IPS-18c (cell line): Measurements from ENCODE around the gene C10orf105.

Experiments
- H3K4me3 ChIP-seq: 2 replicates; pipeline ENCODE4 v1.7.0; 2013; ENCODE audit warnings: low read depth, mild to moderate bottlenecking, low read length, moderate library complexity; ENCODE audit not compliant: insufficient read depth
- H3K9me3 ChIP-seq: one replicate; pipeline ENCODE4 v1.6.1; 2013; ENCODE audit warnings: mild to moderate bottlenecking, low read length, moderate library complexity; ENCODE audit not compliant: control insufficient read depth, insufficient read depth

The C10orf105 gene

DNA sequence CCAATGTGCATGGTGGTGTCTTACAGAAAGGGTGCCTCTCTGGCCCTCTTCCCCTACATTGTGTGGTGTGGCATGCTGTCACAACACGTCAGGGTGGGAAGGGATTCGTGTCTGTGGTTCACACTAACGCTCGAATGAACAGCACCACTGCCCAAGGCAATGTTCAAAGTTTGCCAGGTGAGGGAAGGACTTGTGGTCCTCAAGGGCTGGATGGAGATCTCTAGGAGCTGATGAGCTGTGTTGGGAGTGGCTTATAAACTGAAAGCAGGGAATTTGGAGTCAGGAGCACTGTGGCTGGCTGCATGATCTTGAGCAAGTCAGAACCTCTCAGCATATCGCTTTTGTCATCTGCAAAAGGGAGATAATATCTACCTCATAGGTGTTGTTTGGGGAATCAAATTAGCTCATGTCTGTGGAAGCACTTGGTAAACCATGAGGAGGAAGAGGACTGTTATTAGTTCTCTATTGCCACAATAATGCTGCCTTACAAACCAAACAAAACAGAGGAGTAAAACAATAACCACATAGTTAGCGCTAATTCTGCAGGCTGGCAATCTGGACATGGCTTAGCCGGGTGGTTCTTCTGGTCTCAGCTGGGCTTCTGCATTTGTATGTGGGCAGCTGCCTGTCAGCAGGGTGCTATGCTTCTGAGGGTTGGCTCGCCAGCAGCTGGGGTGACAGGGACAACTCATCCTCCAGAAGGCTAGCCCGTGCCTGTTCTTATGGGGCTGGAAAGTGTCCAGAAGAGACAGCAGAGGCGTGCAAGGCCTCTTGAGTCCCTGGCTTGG, 22.9 kb upstream of the C10orf105 start:
- no peaks in the 10 kb centered on the region for H3K9me3 ChIP-seq
- no peak overlapping the region for H3K4me3 ChIP-seq

DNA sequence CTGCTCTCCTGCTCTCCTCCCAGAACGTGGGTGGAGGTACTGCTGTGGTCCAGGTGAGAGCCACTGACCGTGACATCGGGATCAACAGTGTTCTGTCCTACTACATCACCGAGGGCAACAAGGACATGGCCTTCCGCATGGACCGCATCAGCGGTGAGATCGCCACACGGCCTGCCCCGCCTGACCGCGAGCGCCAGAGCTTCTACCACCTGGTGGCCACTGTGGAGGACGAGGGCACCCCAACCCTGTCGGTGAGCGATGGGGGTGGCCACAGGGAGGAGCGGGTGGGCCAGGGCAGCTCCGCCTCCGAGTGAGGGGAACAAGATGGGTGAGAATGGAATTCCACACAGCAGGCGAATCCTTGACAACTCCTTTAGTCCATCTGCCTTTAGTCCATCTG, 22.1 kb upstream of the C10orf105 start:
- H3K4me3 ChIP-seq, result no peak overlapping the region
- H3K9me3 ChIP-seq, result no peaks in the 10 kb centered on the region

DNA sequence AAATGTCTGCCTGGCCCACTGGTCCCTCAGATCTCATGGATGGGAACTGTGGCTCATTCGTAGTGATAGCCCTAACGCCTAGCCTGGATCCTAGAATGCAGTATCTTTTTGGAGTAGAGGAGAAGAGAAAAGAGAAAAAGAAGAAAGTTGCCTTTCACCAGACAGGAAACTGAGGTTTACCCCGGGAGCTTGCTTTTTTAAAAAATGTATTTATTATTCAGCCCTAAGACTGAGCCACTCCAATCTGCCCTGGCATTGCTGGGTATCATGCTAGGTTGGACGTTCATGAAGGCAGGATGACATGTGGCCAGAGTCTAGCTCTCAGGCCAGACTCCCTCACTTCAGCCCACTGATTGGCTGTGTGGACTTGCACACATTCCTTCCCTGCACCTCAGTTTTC, 21.5 kb upstream of the C10orf105 start:
- Histone ChIP-seq H3K9me3 (no peaks in the 10 kb centered on the region), H3K4me3 (no peak overlapping the region)

DNA sequence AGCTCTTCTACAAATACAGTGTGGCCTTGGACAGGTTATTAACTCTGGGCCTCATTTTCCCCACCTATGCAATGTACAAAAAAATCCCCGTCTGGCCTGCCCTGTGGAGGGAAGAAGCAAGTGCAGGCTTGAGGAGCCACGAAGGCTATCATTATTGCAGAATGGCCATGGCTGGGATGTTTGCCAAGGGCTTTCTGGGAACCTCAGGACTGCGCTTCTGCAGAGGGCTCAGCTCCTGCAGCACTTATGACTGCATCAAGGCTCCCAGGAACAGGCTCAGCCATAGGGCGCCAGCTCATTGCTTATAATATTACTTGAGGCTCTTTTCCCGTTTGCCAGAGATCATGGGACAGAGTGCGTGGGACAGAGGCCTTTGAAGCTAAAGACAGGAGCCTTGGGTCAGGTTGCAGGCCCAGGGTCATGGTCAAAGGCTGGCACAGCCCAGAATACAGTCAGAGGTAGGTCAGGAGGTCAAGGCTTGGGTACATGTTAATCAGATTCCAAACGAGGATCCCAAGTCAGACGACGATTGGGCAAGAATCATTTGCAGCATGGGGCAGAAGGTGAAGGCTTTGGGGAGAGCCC, 20.6 kb upstream of the C10orf105 start:
- Histone ChIP-seq H3K4me3 (no peak overlapping the region), H3K9me3 (no peaks in the 10 kb centered on the region)

DNA sequence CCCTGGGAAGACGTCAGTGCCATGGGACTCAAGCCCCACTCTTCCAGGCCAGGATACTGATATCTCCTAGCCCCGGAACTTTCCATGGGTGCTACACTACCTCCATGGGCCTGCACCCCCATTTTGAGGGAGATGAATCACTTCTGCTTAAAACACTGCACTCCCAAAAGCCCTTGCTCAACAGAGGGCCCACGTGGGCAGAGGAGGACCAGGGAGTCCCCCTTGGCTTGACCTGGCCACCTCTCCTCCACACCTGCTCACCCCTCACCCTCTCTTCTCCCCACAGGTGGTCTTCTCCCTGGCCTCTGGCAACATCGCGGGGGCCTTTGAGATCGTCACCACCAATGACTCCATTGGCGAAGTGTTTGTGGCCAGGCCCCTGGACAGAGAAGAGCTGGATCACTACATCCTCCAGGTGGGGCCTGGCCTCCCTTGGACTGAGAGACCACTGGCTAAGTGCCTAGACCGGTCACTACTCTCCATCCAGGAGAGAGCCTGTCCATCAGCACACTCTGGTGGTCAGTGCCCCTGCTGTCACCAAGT, 19.9 kb upstream of the C10orf105 start:
- Histone ChIP-seq H3K9me3 (no peaks in the 10 kb centered on the region), H3K4me3 (no peak overlapping the region)

DNA sequence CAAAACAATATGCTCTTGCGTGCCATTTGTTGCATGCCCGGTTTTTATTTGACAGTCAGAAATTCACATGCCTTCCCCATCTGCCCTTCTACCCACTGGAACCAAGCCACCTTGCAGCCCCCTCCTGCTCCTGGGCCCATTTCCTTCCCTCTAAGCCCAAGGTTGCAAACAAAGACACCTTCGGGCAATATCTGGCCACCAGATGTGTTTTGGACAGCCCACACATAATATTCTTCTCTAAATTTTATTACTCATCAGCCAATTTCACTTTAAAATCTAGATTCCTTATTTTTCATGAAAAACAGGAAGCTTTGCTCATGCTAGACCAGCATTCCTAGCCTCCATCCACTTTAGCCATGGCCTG, 18.2 kb upstream of the C10orf105 start:
- no peaks in the 10 kb centered on the region for H3K9me3 ChIP-seq
- H3K4me3 ChIP-seq, result no peak overlapping the region

DNA sequence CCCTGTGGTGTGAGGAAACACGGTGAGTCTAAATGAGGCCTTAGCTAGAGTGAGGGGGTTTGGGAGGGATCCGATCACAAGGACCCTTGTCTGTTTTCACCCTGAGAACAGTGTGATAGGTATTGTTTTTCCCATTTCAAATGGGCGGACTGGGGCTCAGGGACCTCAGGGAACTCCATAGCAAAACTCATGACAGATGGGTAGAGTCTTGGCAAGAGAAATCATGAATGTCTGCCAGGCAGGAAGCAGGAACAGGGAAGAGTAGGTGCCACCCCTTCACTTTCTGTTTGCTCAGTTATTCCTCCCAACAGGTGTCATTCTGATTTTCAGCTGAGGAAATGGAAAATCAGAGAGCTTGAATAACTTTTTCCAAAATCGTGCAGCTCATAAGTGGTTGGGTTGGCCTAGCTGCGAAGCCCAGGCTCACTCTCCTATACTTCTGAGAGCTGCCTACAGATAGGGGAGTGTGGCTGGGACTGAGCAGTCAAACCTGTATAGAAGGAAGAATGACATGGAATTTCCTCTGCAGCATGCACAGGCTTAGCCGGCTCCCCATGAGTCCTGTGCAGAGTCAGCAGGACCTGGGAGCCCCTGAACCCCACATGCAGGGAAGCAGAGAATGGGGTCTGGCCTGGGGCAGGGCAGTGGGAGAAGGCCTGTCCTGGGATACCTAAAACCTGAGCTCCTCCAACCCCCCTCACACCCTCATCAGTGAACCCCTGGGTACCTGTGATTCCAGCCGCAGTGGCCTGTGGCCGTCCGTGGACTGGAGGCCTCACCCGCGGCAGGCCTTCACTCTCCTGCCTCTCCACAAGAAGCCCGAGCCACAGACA, 17.6 kb upstream of the C10orf105 start:
- Histone ChIP-seq H3K9me3 (no peaks in the 10 kb centered on the region), H3K4me3 (no peak overlapping the region)

DNA sequence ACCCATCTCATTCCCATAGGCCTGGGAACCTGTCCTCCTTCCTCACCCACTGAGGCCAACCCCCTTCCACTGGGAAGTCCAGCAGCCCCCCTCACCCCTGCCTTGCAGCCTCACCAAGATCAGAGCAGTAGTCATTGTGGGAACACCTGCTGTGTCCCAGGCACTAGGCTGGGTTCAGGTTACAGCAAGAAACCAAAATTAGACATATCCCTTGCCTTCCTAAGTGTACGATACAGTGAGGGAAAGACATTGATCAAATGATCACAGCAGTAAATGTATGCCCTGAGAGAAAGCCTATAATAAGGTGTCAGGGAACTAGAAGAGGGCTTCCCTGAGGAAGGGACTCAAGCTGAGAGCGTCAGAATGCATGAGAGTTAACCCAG, 17.0 kb upstream of the C10orf105 start:
- no peaks in the 10 kb centered on the region for H3K9me3 ChIP-seq
- no peak overlapping the region for H3K4me3 ChIP-seq

DNA sequence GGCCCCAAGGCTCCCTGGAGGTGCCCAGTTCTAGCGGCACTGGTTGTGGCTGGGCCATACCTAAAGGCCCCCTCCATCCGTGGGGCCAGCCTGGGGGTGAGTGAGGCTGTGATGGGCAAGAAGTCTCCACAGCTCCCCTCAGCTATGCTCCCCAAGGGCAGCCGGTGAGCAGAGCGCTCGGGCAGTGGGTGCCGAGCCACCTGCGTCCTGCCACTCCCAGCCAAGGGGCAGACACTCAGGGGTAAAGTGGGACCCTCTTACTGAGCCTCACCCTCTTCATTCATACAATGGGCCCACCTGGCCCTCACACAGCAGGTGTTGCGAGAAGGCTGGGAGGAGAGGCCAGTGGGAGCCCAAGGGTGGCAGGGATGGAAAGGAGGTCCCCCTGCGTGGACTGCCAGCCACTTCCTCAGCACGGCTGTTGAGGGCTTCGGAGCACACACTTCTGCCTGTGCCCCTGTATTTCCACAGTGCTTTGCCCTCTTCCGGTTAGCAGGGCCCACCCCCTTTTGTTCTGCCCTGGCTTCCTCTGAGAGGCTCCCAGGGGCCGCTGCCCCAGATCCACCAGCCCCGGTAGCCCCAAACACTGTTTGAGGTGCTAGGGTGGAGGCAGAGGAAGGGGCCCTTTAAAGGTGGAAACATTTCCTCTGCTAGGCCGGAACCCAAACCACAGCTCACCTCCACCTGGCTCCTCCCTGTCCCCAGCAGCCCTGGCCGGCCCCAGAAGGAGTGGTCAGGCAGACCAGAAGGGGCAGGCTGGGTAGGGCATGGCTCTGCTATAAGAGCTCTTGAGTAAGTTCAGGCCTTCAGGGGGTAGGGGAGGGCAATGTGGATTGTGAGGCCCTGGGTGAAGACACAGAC, 16.4 kb upstream of the C10orf105 start:
- no peaks in the 10 kb centered on the region for H3K9me3 ChIP-seq
- H3K4me3 ChIP-seq, result no peak overlapping the region

DNA sequence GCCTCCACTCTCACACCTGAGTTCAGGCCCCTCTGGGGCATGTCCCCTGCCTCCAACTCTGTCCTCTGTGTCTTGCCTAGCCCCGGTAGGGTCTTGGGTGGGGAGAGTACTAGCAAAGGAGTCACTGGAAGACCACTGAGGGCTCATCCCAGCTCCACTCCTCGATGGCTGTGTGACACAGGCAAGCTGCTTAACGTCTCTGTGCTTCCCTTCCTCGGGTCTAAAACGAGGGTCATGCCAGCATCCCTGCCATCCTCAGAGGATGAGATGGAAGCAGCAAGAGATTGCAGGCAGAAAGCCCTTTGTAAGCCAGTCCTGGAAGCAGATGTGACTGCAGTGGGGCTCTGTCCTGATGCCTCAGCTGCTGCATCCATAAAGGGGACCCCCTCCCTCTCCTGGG, 15.2 kb upstream of the C10orf105 start:
- Histone ChIP-seq H3K4me3 (no peak overlapping the region), H3K9me3 (no peaks in the 10 kb centered on the region)

DNA sequence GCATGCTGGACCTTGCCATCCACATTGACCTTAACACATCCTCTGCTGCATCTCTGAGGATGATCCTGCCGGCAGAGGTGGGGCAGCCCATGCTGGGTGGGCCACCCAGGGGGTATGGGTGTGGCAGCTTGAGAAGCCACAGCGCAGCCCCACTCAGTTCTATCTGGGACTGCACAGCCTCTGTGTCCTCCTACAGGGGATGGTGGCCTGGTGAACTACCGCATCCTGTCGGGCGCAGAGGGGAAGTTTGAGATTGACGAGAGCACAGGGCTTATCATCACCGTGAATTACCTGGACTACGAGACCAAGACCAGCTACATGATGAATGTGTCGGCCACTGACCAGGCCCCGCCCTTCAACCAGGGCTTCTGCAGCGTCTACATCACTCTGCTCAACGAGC, 12.2 kb upstream of the C10orf105 start:
- no peaks in the 10 kb centered on the region for H3K9me3 ChIP-seq
- no peak overlapping the region for H3K4me3 ChIP-seq

DNA sequence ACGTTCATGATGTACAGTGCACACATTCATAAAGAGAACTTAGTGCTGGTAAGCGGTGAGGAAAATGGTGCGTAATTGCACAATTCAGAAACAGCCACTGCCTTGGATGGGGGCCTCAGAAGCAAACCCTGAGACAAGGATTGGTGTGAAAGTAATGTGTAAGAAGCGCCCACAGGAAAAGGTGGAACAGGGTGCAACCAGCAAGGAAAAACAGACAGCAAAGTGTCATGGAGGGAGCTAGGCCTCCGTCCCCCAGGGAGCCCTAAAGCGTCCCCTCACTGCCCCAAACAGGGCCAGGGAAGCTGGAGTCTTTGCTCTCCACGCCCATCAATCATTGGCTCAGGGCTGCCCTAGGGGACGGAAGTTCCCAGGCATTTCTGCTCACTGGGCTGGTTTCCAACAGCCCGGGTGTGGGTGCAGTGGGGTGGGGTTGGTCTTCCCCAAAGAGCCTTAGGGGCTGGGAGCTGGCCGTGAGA, 9.6 kb upstream of the C10orf105 start:
- H3K4me3 ChIP-seq, result no peak overlapping the region
- no peaks in the 10 kb centered on the region for H3K9me3 ChIP-seq

DNA sequence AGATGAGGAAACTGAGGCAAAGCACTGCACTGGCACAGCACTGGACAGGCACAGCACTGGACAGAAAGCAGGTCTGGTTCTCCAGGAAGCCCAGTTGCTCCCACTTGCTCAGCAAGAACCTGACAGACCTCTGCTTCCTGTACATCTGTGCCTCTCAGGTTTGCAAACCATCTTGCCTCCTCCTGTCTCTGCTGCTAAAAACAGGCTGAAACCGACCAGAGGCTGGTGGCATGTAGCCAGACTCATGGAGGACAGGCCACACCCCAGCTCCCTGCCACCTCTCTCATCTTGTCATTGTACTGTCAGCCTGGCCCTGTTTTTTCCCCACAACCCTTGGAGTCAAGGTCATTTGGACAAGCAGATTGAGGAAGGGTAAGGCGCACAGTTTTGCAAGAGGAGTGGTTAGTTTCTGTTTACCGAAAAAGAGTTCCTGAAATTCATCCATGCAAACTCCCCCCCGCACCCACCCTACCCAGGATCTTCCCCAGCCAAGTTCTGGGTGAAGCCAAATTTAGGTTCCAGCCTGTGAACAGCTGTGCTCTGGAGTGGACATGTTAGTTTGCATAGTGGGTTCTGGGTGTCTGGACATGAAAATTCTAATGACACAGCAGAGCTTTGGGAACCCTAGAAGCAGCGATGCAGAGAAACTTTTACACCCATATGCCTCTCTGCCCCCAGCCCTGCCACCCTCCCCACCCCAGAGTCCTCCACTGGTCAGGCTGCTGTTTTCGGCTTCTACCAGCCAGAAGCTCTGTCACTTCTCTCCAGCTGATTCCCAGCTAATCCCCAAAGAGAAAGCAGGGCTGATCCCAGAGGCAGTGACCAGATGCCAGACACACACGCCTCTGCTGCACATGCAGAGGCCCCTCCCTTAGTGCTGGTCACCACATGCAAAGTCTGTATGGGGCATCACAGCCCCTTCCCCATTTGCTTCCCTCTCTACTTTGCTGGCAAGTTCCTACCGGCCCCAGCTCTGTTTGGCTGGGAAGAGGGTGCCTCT, 8.5 kb upstream of the C10orf105 start:
- H3K4me3 ChIP-seq, result no peak overlapping the region
- no peaks in the 10 kb centered on the region for H3K9me3 ChIP-seq

DNA sequence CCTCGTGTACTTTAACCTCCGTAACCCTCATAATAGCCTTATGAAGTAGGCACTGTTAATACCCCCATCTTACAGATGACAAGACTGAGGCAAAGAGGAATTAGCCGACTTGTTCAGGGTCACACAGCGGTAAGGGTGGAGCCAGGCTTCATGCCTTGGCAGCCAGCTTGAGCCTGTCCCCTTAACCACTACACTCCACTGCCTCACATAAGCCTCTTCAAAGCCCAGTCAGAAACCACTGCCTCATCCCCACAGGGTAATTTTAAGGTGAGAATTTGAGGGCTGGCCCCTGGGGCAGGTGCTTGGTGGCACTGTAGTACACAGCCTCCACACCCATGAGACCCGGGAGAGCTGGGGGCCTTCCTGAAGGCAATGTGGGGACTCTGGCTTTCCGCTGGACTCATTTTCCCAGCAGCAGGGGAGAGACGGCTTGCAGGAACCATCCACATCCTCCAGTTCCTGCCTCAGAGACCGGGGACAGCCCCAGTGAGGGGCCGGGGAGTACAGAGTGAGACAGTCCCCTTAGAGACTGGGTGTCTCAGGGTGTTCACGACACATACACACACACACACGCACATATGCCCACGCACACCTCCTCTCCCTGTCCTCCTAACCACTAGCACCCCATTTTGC, 7.6 kb upstream of the C10orf105 start:
- Histone ChIP-seq H3K4me3 (no peak overlapping the region), H3K9me3 (no peaks in the 10 kb centered on the region)

DNA sequence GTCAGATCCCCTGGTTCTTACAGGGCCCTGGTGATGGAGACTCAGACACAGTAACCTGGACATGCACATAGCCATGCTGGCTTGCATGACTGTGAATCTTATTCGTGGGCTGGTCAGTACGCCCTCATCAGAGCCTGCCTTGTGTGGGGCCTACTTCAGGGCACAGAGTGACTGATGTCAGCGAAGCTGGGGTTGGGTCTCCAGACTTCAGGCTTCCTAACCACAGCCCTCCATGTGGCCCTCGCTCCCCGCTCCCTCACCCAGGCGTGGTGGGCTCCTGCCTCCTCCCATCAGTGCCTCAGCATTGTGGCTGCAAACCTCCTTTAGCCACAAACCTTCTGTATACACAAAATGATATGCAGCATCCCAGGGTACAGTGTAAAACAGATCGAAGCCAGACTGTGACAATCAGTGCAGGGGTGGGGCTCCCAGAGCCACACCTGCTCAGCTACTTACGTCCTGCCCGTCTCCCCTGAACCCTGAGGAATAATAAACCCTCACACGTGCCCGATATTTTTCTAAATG, 7.1 kb upstream of the C10orf105 start:
- no peaks in the 10 kb centered on the region for H3K9me3 ChIP-seq
- H3K4me3 ChIP-seq, result no peak overlapping the region
